Activated CD4-positive, alpha-beta T cell treated with anti-CD3 and anti-CD28 coated beads, Interleukin-2, amount 50 U/mL, for 16 hours (primary cell): ENCODE measurements around the gene DCC.
A peak's percentile ranks its signal among the peaks of the same experiment; 100 is the strongest.

Experiments used
- DNase-seq: peaks from one replicate; pipeline ENCODE4 v3.0.0-alpha.2; 2020

The DCC gene, protein sequence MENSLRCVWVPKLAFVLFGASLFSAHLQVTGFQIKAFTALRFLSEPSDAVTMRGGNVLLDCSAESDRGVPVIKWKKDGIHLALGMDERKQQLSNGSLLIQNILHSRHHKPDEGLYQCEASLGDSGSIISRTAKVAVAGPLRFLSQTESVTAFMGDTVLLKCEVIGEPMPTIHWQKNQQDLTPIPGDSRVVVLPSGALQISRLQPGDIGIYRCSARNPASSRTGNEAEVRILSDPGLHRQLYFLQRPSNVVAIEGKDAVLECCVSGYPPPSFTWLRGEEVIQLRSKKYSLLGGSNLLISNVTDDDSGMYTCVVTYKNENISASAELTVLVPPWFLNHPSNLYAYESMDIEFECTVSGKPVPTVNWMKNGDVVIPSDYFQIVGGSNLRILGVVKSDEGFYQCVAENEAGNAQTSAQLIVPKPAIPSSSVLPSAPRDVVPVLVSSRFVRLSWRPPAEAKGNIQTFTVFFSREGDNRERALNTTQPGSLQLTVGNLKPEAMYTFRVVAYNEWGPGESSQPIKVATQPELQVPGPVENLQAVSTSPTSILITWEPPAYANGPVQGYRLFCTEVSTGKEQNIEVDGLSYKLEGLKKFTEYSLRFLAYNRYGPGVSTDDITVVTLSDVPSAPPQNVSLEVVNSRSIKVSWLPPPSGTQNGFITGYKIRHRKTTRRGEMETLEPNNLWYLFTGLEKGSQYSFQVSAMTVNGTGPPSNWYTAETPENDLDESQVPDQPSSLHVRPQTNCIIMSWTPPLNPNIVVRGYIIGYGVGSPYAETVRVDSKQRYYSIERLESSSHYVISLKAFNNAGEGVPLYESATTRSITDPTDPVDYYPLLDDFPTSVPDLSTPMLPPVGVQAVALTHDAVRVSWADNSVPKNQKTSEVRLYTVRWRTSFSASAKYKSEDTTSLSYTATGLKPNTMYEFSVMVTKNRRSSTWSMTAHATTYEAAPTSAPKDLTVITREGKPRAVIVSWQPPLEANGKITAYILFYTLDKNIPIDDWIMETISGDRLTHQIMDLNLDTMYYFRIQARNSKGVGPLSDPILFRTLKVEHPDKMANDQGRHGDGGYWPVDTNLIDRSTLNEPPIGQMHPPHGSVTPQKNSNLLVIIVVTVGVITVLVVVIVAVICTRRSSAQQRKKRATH (N-terminal part only)

DNA sequence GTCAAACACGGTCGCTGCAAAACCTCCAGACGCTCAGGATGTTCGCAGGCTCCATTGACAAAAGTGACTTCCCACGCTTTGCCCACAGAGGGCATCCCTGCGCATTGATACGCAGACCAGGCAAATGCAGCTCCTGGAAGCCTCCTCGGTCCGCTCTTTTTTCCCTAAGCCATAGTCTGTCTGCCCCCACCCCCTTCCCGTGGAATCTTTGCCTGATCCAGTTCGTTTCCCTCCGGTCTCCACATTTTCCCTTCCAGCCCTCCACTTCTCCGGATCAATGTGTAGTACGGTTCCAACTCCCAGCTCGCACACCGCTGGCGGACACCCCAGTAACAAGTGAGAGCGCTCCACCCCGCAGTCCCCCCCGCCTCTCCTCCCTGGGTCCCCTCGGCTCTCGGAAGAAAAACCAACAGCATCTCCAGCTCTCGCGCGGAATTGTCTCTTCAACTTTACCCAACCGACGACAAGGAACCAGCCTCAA is at the start of gene DCC:
TSS of gene DCC (plus strand) at position 307 of the 481 bp plus-strand sequence. CDS start 591 bp downstream, outside the sequence.
- no peak for DNase-seq

DNA sequence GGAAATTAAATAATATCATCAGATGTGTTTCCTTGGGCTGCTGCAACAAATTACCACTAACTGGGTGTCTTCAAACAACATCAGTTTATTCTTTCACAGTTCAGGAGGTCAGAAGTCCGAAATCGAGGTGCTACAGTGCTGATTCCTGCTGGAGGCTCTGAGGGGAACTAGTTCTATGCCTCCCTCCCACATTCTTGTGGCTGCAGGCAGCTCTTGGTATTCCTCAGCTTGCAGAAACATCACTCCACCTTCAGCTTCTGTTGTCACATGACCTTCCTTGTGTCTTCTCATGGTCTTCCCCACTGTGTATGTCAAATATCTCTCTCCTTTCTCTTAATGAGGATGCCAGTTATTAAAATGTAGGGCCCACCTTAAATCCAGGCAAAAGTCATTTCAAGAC is 29.3 kb upstream of the DCC start:
- DNase-seq, result no peak

DNA sequence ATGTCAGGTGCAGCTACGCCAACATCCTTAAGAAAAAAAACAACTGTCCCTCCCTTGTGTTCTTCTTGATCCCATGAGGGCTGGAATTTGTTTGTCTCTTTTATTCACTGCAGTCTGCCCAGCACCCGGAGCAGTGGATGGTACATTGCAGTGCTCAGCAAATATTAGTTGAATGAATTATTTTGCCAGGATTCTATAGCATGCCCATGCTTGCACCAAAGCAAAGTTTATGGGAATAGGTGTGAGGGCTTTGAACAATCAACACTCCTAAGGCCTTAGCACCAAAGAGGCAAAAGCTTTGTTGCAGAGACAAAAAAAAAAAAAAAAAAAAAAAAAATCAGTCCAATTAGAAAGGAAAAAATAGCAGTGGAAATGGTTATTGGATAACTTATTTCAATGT is 28.7 kb upstream of the DCC start:
- no peak for DNase-seq

DNA sequence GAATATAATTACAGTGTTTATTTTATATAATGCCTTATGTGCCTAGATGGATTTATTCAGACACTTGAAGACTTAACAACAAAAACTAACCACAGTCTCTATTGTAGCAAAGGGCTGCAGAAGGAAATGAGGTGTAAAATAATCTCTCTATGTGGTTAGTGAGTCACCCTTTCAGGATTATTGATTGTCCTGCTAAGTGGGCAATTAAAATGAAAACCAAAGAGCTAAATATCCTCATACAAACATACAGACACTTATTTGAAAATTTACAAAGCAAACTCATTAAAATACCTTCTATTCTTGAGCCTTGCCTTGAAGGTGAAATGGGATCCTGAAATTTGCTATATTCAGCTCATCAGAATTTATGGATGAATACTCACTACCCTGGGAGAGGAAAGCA is 27.7 kb upstream of the DCC start:
- DNase-seq, result no peak

DNA sequence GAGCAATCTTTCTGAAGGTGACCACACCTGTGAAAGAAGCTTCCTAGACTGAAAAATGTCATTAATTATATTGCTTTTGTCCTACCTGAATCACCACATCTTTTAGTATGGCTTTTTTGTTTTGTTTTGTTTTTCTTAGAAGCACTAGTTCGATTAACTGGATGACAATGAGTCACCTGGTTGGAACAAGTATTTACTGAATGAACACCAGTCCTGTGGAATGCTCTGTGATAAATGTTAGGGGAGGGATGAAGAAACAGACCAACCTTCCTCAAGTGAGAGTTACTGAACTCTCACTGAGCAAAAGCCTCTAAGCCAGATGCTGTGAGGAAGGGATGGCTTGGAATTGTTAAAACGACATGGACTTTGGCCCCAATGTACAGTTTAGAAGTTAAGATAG is 26.8 kb upstream of the DCC start:
- DNase-seq, result no peak

DNA sequence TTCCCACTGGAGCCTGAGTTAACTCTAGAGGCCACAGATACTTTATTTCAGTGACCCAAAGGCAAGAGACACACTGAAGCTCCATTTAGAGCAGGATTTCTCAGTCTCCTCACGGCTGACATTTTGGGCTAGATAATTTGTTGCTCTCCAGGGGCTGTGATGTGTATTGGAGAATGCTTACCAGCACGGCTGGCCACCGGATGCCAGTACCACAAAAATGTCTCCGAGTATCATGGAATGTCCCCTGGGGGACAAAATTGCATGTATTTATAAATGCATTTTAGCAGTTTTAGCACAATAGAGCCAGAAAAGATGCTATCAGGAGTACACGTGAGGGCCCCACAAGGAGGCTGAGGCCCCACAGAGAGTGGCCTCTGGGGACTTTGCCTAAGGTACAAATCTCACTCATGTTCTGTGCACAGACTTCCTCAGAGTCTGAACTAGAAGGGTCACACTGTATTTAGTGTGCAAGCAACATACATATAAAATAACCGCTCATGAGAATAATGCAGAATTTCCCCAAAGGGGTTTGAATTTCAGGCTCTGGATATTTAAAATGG is 20.5 kb upstream of the DCC start:
- no peak for DNase-seq

DNA sequence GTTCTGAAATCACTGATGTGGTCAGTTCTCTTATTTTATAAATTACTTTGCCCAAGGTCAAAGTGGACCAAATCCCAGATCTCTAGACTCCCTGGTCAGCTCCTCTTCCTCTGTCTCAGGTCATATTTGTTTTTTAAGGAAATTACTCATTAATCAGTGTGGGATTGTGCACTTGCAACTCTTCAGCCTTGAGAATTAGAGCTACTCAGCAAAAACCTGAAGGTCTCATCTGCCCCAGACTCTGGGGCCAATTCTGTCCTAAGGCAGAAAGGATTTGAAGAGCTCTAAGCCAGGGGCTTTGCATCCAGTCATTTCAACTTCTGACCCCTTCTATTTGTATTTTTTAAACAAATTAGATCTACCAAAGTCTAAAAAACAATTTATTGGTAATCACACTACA is 17.7 kb upstream of the DCC start:
- no peak for DNase-seq

DNA sequence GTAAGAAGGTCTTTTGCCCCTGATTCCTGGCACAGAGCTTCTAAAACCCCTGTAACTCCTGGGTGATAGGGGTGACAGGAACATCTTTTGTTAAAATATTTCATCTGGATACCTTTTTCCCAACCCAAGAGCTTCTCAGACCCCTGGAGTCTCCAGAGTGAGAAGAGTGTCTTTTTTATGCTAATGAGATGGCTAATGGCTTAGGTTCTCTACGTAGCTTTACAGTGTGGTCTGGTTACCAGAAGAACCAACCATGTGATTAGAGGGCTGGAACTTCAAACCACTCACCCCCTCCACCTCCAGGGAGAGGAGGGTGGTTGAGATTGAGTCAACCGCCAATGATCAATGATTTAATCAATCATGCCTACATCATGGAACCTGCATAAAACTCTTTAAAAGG is 16.2 kb upstream of the DCC start:
- no peak for DNase-seq

DNA sequence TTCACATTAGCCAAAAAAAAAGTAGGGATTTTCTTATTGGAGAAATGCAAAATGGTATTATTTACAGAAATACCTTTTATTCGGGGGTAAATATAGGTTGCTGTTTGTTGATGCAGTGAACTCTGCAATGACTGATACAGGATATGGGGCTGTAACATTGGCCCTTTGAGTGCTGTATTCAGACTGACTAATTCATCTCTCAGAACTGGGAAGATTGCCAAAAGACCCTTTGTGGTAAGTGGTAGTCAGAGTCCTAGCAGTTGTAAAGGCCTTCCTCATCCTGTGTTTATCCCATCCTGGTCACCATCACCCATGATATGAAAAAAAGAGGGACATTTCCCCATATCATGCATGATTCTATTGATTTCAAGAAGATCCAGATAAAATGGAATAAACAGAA is 14.0 kb upstream of the DCC start:
- DNase-seq, result no peak

DNA sequence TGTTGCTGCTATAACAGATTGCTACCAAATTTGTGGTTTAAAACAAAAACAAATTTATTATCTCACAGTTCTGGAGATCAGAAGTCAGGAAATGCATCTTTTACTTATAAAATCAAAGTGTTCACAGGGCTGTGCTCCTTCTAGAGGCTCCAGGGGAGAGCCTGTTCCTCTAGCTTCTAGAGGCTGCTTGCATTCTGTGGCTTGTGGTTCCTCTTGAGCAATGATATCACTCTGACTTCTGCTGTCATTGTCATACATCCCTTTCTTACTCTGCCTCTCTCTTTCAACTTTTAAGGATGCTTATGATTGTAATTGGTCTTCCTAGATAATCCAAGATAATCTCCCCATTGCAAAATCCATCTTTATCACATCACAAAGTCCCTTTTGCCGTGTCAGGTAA is 6.1 kb upstream of the DCC start:
- no peak for DNase-seq

DNA sequence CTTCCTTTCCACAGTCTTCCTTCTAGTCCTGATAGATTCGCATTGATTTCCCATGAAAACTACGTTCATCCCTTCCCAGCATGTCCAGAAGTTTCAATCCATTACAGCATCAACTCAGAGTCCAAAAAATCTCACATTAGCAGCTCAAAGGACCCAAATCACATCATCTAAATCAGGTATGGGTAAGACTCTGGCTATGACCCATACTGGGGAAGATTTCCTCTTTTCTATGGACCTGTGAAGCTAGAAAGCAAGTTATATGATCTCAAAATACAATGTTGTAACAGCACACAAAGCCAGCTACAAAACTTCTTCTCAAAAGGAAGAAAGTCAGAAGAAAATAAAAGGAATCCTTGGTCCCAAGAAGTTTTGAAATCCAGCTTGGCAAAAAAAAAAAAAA is 5.7 kb upstream of the DCC start:
- DNase-seq, result no peak

DNA sequence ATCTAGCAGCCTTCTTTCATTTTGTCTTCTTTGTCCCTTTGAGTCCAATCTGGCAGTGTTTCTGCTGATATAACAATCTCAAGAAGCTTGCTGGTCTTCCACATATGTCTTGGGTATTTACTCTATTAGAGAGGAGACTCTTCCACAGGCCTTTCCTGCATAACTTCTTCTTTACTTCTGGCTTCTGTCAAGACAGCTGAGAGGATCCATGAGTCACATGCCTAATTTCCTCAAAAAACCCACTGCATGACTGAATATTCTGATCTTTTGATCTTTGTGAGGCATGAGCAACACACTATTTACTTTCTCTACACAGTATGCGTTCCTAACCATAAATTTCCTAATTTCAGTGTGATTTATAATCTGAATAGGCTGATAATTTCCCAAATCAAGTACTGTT is 5.1 kb upstream of the DCC start:
- DNase-seq, result no peak

DNA sequence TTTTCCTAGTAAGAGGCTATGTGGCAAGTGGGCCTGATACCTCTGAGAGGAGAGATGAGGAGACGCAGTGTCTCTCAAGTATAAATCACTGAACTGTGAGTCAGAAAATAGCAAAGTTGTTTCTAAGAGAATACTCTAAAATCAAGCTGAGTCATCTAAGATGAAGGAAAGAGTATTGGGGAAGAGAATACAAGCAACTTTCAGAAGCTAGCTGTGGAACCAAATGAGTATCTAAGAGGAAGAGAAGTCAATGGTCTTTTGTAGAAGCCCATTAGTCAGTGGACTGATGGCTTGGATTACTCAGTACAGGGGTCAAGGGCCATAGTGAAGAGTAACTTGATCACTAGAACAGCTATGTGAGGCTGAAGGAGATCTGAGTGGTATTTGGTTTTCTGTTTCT is 2.7 kb upstream of the DCC start:
- no peak for DNase-seq

DNA sequence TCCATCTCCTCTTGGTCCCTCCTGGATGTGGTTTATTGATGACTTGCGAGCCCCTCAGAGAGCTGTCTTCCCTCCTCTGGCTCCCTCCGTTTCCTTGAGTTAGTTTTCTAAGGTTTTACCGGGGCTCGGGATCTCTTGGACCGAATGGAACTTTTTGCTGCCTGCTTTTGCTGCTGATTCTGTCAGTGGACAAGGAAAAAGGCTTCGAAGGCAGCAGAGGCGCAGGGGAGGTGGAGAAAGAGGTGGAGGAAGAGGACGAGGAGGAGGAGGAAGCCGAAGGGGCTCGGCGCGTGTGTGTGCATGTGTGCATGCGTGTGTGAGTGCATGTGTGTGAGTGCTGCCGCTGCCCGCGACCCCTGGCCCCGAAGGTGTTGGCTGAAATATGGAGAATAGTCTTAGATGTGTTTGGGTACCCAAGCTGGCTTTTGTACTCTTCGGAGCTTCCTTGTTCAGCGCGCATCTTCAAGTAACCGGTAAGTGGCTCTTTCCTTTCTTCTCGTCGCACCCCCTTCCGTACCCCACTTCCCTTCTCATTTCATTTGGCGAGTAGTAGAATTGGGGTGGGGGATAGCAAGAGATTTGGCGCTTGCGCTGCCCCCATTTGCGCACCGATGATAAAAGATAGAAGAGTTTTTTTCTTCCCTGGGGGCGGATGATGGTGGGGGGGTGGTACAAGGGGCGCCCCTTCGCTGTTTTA is 557 bp downstream of the DCC start:
- DNase-seq, result no peak

DNA sequence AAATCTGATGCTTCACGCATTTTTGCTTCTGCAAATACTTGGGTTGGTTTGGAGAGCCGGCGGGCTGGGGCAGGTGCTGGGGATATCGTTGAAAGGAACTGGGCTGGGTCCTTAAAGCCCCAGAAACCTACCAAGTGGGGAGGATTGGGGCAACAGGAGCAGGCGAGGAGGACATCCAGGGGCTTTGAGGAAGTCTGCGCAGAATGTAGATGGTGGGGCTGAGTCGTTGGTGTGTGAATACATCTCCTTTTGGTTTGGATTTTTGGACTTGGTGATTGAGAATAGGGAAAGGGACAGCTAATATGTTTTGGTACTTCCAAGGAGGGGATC is 1.1 kb downstream of the DCC start:
- DNase-seq, result no peak

DNA sequence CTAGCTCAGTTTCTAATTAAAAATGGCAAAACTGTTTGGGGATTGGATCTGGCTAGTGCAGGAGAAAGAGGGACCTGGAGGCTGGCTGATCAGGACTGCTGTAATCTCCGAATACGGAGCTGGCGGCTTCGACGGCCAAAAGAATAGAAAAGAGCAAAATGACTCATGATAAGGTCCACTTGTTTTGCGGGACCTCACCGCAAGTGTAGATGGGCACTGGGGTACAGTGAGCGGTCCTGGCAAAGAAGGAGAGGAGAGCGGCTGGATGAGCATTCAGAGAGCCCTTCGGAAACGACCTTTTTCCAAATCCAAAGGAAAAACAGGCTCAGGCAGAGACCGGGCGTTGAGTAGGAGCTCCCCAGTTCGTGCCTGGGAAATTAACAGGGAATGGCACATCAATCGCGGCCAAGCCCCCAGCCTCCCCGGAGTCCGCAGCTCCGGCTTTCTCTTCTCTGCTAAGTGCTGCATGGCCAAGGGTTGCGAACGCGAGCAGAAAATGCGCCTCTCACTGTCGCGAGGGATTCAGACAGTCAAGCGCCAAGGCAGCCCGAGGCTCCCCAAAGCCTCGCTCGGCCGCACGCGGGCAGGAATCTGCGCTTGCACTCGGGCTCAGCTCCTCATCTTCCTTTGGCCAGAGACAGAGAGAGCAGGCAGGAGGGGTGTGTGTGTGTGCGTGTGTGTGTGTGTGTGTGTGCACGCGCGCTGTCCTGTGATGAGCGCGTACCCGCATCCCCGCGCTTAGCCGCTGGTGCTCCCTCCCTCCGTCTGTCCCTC is 1.8 kb downstream of the DCC start:
- DNase-seq, result no peak

DNA sequence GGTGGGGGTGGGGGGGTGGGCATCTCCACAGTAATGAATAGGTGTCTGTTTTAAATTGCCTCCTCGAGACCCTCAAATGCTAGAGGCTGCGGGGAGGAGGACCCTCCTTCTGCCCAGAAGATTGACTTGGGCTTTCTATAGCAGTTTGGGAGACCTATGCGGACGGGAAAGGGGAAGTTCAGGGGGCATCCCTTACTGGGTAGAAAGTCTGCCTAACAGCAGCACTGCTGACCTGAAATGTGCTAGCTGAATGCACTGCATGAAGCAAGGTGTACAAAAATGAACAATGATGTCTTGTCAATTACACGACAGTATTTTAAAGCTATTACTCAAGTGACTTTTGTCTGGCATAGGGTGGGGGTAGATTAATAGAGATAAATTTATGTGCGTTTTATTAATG is 2.5 kb downstream of the DCC start:
- DNase-seq, result no peak

DNA sequence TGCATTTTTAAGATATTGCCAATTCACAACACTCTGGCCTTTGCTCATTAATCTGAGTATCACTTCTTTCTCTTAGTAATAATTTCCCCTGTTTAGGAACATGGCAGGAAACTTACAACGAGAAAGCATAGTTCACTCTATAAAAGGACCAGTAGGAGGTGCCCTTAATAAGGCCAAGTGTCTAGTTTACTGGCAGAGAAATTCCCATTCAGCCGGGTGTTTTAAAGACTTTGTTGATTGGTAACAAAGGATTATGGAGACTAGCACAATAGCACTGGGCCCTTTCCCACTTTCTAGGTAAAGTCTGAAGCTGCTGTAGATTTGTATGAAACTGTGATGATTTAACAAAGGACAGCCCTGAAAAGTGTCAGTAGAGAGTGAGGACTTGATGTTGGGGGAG is 3.1 kb downstream of the DCC start:
- DNase-seq, result no peak

DNA sequence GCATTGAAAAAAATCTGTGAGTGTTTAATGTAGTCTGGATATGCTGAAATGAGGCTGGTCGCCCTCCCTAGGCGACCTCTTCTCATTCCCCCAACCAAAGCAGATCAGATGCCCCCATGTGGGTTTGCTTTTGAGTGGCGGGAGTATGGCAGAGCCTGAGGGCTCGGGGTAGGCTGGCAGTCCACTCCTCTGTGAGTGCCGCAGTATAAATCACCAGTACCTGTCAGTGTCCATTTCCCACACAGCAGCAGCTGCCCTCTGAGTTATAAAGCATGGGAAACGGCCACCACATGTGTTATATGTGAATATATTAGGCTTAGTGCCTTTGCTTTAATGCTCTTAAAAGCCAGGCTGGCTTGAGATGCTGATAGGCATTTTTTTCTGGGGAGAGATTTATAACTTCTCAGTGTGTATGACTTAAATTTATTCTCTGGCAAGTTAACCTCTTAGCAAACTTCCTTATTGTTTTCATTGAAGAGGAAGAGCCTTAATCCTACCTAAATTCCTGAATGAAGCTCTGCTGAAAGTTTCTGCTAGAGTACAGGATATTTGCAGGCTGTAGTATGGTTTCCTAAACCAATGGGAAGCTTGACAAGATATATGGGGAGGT is 3.8 kb downstream of the DCC start:
- DNase-seq, result no peak

DNA sequence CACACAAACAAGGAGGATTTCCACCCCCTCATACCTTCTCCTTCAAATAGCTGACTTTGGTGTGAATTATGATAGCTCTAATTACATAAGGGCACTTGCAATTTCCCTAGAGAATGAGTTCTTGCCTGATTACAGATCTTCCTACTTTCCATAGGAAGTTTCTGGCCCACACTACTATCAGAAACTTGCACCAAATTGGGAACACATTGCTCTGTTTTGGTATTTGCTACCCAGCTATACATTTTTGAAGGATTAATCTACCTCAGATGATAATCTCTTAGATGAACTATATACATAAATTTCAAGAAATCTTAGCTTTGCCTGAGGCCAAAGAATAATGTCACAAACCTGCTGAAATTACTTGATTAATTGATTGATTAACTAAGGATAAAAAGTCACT is 4.9 kb downstream of the DCC start:
- DNase-seq, result no peak

DNA sequence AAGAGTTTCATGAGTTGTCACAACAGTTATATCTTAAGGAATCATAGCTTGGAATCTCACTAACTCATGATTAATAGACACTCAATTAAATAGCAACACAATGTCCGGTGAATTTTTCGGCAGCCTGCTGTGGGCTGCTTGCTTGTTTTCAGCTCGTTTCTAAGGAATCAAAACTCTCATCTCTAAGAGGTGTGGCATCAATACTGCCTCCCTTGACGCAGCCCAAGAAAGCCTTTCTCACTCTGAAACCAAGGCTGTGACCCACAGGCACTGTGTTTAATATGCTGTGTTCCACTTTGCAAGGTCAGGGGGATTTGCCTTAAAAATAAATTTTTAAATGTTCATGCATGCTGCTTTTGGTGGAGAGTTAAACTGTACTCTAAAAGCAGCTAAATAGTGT is 5.4 kb downstream of the DCC start:
- DNase-seq, result no peak

DNA sequence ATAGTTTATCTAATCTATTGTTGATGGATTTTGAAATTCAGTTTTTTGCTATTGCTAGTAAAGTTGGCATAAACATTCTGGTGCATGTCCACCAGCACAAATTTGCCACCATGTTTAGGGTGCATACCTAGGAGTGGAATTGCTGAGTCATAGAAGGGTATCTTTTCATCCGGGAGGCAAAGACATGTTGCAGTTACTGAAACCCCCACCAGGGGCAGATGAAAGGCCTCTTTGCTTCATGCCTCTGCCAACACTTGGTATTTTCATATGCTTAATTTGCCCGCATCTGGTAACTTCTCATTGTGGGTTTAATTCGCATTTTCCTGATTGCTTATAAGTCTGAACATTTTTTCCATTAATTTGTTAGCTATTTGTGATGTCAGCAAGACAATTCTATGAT is 8.2 kb downstream of the DCC start:
- peak; percentile 40 for DNase-seq
